ENCODE results near the gene ADGRG6.

Gene ADGRG6

DNA sequence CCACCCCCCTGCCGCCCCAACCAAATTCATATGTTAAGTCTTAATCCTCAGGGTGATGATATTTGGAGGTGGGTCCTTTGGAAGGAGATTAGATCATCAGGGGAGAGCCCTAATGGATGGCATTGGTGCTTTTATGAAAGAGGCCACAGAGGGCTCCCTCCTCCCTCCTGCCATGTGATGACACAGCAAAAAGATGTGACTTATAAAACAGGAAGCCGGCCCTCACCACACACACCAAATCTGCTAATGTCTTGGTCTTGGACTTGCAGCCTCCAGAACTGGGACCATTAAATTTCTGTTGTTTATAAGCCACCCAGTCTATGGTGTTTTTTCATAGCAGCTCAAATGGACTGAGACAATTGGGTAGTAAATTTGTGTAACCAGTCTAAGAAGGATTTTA lies 176.3 kb downstream of the ADGRG6 start:
- TF ChIP-seq, protein P1, sequence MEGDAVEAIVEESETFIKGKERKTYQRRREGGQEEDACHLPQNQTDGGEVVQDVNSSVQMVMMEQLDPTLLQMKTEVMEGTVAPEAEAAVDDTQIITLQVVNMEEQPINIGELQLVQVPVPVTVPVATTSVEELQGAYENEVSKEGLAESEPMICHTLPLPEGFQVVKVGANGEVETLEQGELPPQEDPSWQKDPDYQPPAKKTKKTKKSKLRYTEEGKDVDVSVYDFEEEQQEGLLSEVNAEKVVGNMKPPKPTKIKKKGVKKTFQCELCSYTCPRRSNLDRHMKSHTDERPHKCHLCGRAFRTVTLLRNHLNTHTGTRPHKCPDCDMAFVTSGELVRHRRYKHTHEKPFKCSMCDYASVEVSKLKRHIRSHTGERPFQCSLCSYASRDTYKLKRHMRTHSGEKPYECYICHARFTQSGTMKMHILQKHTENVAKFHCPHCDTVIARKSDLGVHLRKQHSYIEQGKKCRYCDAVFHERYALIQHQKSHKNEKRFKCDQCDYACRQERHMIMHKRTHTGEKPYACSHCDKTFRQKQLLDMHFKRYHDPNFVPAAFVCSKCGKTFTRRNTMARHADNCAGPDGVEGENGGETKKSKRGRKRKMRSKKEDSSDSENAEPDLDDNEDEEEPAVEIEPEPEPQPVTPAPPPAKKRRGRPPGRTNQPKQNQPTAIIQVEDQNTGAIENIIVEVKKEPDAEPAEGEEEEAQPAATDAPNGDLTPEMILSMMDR (IDR thresholded peaks at IDR 0.05; ENCODE audit: extremely low read depth, insufficient read depth, missing control alignments) = no peak
- in situ Hi-C loops (cut with MboI; ENCODE audit: low pct_unique_long_range_greater_than_20kb, low sequenced_read_pairs, unreplicated experiment) = no loop called here
- no peak for DNase-seq (ENCODE audit: low spot score)

DNA sequence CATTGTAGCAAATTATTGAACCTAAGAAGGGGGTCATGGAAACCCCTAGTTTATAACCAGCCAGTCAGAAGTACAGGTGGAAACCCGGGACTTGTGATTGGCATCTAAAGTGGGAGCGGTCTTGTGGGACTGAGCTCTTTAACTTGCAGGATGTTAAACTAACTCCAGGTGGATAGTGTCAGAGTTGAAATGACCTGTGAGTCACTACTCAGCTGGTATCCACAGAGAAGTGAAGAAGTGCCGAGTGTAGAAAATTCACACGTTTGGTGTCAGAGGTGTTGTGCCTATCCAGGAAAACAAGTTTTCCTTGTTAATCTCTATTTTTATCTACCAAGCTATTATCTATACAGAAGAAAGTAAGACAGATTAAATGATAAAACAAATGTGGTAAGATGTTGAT lies 179.7 kb downstream of the ADGRG6 start:
- TF ChIP-seq, protein P1 (IDR thresholded peaks at IDR 0.05; ENCODE audit: extremely low read depth, insufficient read depth, missing control alignments) = no peak
- DNase-seq (ENCODE audit: low spot score) = no peak
- in situ Hi-C loops (cut with MboI; ENCODE audit: low pct_unique_long_range_greater_than_20kb, low sequenced_read_pairs, unreplicated experiment) = no loop called here

DNA sequence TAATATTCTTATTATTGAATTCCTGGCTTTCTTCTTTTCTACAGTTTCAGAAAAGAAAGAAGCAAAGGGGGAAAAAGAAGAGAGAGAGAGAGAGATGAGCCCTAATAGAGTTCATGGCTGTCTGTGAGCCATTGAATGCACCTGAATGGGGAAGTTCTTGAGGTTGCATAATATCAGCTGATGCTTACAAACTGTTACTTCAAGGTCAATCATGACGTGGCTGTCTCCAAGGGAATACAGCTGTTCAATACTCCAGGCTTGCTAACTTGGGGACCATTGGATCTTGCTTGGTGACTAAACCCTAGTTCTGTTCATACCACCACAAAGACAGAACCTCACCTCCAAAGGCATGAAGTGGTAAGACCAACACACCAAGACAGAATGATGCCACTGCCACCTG lies 180.4 kb downstream of the ADGRG6 start:
- in situ Hi-C loops (cut with MboI; ENCODE audit: low pct_unique_long_range_greater_than_20kb, low sequenced_read_pairs, unreplicated experiment) = no loop called here
- TF ChIP-seq, protein P1 (IDR thresholded peaks at IDR 0.05; ENCODE audit: extremely low read depth, insufficient read depth, missing control alignments) = no peak
- DNase-seq (ENCODE audit: low spot score) = no peak

DNA sequence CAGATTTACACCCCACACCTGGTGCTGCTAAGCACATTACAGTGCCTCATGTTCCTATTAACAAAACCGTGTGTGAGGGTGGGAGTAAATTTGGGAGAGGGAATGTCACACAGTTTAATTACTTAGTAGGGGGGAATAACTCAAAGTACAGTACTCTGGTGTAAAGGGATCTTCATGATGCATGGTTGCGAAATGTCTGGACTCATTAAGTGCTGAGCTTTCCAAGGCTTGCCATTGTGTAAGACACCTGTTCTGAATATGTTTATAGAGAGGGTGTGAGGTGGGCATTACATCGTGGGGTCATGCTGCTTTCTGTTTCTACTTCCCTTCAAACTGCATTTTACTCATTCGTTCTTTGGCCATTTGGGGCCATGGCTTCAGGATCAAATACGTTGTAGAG lies 181.2 kb downstream of the ADGRG6 start:
- TF ChIP-seq, protein P1 (IDR thresholded peaks at IDR 0.05; ENCODE audit: extremely low read depth, insufficient read depth, missing control alignments) = no peak
- DNase-seq (ENCODE audit: low spot score) = no peak
- in situ Hi-C loops (cut with MboI; ENCODE audit: low pct_unique_long_range_greater_than_20kb, low sequenced_read_pairs, unreplicated experiment) = no loop called here

DNA sequence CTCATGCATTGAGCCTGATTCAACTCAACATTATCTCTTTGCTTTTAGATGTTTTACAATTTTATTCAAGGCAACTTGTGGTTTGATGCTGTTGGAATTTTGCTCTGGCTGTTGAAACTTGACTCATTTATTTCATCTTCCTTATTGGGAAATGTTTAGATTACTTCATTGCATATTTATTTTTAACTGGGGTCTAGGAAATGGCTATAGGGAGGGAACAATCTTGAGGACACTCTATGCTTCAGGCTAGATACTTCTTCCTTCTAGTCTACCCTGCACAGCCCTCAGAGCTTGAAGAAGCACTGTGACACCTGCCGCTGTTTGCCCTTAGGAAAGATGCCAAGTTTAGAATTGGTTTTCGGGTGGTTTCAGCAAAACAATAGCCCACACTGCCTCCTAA lies 183.4 kb downstream of the ADGRG6 start:
- DNase-seq (ENCODE audit: low spot score) = no peak
- TF ChIP-seq, protein P1 (IDR thresholded peaks at IDR 0.05; ENCODE audit: extremely low read depth, insufficient read depth, missing control alignments) = no peak
- in situ Hi-C loops (cut with MboI; ENCODE audit: low pct_unique_long_range_greater_than_20kb, low sequenced_read_pairs, unreplicated experiment) = no loop called here

DNA sequence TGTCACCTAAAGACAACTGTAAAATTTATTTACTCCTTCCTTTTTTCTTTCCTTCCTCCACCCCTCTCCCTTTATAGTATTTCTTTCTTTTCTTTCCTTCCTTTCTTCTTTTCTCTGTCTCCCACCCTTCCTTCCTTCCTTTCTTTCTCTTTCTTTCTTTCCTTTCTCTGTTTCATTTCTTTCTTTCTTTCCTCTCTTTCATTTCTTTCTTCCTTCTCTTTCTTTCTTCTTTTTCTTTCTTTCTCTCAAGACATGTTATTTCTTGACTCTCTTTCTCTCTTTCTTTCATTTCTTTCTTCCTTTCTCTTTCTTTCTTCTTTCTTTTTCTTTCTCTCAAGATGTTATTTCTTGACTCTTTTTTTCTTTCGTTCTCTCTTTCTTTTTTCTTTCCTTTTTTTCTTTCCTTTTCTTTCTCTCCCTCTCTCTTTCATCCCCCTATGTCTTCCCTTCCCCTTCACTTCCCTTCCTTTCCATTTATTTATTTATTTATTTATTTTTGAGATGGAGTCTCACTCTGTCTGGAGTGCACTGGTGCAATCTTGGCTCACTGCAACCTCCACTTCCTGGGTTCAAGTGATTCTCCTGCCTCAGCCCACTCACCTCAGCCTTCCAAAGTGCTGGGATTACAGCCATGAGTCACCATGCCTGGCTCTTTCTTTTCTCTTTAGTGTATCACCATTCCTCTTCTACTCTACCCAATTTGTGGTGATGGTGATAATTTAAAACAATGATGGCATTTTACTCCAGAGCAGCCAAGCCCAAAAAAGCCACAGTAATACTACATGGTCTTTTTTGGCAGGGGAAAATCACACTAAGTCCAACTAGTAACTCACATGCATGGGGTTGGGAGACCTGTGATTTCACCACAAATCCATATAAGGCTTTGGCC lies 188.2 kb downstream of the ADGRG6 start:
- no peak for DNase-seq (ENCODE audit: low spot score)
- TF ChIP-seq, protein P1 (IDR thresholded peaks at IDR 0.05; ENCODE audit: extremely low read depth, insufficient read depth, missing control alignments) = no peak
- in situ Hi-C loops (cut with MboI; ENCODE audit: low pct_unique_long_range_greater_than_20kb, low sequenced_read_pairs, unreplicated experiment) = no loop called here
